GM18502 (cell line): ENCODE data around the gene RAB33A.

ENCODE experiments used
- ATAC-seq: cut with Tn5 transposase; IDR thresholded peaks from one replicate; pipeline ENCODE4 v1.9.1; 2021; ENCODE audit warnings: mild to moderate bottlenecking; ENCODE audit not compliant: unreplicated experiment, poor library complexity

Gene RAB33A

DNA sequence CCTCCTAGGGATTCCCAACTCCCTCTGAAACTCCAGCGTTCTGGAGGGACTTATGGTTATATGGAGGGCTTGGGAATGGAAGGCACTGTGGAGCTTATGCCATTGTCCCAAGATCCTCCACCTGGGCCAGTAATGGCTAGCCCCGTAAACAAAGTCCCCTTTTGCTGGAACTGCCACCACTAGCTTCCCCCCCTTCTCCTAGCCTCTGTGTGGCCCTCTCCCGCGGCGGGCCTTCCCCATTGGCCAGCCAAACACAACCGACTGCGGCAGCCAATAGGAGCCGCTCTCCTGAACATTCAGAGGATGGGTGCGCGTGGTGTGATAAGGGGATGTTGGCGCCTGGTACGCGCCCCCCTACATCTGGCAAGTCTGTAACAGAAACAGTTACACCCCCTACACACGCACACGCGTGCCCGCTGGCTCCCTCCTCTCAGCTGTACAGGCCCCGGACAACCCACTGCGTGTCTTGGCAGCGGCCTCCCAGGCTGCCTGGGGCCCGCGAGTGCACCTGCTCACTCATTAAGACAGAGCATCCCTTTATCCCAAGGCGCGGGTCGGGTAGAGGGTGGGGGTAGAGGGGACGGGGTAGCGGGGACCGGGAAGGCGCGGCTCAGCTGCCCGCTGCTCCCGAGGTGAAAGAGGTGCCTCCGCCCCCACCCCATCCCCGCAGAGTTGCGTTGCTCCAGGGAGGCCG, 863 bp upstream of the RAB33A start:
- ATAC-seq, result peak; percentile 83

DNA sequence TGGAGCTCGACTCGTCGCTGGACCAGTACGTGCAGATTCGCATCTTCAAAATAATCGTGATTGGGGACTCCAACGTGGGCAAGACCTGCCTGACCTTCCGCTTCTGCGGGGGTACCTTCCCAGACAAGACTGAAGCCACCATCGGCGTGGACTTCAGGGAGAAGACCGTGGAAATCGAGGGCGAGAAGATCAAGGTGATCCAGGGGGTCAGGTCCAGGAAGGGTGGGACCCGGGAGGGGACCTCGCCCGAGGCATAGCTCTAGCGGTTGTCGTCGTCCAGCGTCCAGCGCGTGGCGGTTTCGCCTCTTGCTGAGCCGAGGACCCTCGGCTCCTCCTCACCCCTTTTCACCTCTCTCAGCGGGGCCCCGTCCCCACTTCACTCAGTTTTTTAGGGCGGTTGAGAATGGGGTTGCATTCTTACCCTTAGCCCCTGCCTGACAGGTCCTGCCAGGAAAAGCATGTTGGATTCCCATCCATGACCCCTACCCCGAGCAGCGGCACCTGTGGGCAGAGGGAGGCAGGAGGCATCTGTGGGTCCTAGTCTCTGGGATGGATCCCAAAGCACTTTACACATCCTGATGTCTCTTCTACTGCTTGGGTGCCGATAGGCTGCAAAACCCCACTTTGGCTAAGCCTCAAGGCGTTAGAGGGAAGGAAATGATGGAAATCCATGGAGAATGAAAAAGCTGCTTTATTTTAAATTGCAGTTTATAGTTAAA, 524 bp downstream of the RAB33A start:
- no peak for ATAC-seq

DNA sequence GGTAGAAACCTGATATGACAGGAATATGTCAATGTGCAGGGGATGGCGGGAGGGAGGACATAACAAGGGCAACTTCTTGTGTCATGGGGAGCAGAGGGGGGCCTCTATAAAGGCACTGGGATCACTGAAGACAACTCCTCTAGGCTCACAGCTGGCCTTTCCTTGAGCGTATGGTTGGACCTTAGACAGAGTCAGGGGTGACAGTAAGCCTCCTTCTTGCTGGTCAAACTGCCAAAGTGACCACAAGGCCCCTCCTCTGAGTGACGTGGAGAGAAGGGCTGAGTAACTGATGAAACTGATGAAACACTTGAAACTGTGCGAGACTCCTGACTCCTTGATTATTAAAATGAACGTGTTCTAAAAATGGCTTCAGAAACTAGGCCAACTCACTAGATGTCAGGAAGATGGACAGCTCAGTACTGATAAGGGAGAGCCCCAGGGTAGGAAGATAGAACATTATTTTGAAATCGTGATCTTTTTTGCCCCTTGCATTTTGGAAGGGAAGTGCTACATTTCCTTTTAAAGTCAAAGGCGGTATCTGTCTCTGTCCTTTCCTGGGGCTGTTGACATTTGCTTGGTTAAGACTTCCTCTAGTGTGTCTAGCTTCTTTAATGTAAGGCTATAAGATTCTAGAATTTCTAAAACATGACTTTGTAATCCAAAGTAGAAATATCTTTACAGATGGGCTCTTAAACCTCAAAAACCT, 1.6 kb downstream of the RAB33A start:
- ATAC-seq, result peak; percentile 36

DNA sequence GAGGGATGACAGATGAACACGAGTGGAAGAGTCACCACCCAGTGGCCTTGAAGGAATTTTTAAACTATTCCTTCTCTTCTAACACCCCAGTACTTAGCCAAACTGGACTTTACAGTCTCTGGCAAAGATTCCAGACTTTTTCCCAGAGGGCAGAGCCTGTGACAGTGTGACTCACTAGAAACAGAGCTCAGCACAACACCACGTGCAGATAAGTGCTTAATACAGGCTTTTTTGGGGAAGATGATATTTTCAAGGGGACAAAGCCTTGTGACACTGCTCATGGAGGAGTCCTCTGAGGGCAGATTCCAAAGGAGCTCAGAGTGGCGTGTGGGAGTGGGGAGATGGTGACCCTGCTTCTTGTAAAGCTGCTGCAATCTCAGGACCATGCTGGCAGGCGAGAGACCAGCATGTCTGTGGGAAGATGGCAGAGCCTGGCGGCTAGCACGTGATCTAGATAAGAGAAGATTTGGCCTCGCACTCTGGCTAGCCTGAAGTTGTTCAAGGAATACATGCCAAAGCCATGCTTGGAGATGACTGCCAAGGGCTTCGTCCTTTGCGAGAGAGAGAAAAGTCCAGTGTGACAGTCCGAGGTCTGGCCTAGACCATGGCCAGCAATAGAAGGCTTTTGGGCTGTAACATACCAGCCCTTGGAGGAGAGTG, 2.4 kb downstream of the RAB33A start:
- no peak for ATAC-seq

DNA sequence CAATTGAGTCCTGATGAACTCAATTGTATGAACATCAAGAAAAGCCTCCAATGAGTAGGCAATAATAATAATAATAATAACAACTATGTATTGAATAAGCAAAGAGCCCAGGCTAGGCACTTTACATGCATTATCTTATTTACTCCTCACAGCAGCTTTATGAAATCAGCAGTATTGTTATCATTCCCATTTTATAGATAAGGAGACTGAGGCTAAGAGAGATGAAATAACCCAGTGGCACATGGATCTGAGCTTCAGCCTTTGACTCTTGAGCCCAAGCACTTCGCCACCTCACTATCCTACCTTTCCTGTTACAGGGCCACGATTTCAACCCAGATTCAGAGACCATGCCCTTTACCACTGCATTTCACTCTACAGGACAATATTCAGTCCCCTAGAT, 3.2 kb downstream of the RAB33A start:
- ATAC-seq, result no peak

DNA sequence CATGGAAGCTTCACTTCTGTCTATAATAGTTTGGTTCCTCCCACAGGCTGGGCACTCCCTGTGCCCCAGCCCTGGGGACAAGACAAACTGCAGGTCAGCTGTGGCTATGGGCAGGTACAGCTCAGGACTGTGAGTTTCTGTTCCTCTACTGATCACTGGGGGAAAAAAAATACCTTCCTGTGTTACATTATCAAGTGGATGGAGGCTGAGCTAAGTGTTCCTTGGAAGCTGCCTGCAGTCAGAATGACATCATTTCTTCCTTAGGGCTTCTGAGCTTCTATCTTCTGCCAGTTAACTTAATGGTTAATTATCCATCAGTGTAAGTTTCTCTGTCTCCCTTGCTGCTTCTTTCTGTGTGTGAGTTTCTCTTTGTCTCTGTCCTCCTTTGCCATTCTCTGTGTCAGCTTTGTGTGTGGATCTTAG, 4.6 kb downstream of the RAB33A start:
- ATAC-seq, result peak; percentile 74

DNA sequence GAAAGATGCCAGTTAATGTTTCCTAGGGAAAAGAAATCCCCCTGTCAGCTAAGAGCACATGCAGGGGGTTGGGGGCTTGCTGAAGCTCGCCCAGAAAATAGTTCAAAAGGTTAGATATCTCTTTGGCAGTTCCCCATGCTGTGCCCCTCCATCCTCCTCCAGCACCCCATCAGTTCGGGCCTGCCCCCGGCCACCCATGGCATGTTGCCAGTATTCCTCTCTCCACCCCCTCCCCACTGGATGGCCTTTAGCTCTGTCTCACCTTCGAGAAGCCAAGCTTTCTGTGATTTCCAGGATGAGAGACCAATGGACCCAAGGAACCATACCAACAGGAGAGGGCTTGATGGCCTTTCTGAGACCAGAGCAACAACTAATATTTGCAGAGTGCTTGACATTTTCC, 5.2 kb downstream of the RAB33A start:
- no peak for ATAC-seq

DNA sequence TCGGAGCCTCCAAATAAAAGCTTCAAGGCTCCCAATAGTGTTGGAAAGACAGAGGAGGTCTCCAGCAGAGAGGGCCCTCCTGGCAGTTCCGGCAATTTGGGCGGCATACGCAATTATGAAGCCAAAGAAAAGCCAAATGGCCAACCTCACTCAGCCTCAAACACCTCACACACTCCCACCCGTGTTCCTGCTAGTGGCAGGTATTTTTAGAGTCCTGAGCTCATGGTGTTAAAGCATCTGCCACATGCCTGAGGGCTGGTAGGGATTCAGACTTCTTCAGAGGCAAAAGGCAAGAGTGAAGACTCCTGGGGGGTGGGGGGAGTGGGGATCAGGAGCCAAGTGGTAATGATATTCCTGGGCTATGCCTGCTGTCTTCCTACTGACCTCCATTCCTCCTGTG, 7.4 kb downstream of the RAB33A start:
- no peak for ATAC-seq

DNA sequence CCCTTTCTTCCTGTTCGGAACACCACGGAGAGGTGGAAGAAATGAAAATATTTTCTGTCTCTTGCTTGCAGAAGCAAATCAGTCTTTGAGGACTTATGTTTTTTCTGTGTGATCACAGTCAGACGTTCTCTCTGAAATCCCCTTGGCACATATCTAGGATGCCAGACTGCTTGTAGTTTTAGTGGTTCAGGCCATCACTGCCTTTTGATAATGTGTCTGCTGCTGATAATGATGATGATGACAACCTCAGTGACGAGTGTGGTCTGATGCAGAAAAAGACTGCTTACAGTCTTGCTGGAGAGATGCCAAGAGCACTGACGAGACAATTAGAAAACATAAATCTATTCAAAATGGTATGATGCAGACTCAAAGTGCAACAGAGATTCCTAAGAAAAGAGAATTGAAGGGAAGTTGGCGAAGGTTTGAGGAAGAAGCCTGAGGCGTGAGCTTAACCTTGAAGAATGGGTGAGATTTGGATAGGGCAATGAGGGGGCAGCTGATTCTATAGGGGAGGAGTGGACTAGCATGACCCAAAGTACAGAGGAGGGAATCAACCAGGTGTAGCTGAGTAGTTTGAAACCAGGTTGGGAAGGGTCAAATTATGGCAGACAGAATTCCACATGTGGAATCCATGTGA, 7.9 kb downstream of the RAB33A start:
- no peak for ATAC-seq

DNA sequence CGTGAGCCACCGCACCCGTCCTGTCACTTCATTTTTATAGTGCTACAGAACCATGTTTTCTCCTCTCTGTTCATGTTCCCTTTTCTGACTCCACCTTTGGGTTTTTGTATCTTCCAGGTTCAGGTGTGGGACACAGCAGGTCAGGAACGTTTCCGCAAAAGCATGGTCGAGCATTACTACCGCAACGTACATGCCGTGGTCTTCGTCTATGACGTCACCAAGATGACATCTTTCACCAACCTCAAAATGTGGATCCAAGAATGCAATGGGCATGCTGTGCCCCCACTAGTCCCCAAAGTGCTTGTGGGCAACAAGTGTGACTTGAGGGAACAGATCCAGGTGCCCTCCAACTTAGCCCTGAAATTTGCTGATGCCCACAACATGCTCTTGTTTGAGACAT, 12.4 kb downstream of the RAB33A start:
- no peak for ATAC-seq

DNA sequence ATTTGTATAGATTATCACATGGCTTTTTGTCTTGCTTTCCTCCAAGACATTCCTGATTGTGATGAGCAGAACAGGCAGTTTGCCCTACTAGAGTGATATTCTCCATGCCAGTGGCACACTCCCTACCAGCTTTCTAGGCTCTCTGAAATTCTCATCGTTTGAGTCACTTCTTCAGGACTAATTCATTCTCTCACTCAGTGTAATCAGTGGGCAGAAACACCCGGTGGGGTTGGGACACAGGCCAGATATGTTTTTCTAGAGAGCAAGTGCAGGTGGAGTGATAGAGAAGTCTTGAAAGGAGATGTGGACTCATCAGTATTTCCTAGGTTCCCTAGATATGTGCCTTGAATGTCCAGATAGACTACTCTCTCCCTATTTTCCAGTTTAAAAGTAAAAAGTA, 13.1 kb downstream of the RAB33A start:
- no peak for ATAC-seq

DNA sequence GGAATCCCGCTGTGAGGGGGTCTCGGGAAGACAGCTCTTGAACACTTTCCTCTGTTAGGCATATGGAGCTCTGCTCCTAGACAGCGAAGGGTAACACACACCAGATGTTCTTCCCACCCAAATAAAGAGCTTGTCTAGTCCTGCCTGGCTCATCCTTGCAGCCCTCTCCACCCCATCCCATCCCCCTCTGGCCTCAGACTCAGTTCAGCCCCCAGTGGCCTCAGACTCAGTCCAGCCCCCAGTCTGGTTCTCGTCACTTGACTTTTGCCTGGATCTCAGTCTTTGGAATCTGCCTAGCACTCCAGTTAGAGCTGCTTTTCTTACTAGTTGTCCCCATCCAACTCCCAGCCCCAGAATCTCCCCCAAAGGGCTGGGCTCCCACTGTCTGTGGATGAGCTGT, 14.9 kb downstream of the RAB33A start:
- ATAC-seq, result no peak

DNA sequence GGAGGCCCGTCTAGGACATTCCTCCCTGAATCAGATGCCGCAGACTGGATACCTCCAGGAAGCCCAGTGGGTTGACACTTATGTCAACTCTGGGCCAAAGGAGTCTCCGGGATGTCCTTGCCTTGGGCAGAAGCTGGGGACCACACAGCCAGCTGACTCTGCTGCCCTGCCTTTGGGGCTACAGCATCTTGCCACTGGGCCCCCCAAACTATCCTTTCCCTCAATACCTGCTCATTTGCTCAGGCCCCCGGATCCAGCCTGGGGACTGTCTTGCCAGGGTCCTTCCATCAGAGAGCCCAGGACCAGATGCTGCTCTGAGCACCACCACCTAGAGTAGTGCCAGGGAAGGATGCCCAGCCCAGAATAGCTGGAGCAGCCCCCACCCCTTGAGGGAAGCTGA, 19.0 kb downstream of the RAB33A start:
- no peak for ATAC-seq

DNA sequence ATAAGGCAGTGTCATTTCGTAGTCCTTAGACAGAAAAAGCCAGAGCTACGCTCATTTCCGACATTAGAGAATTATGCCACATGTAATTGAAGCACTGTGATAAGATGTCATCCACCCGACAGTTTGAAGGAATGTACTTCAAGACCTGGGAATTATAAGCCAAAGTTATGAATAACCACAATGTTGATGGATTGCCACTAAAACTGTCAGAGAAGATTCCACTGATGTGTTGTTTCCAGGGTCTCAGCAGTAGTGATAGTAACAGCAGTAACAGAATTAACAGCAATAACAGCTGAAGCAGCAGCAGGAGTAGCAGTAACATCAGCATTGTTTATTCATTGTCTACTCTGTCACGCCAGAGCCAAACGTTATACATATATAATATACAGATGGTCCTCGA, 24.7 kb downstream of the RAB33A start:
- ATAC-seq, result no peak

DNA sequence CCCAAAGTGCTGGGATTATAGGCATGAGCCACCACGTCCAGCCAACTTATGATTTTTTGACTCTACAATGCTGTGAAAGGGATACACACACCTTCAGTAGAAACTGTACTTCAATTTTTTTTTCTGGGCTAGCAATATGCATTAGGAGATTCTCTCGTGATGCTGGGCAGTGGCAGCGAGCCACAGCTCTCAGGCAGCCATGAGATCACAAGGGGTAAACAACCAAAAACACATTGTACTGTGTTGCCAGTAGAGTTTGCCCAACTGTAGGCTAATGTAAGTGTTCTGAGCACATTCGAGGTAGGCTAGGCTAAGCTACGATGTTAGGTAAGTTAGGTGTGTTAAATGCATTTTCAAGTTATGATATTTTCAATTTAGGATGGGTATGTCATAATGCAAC, 25.7 kb downstream of the RAB33A start:
- ATAC-seq, result no peak

DNA sequence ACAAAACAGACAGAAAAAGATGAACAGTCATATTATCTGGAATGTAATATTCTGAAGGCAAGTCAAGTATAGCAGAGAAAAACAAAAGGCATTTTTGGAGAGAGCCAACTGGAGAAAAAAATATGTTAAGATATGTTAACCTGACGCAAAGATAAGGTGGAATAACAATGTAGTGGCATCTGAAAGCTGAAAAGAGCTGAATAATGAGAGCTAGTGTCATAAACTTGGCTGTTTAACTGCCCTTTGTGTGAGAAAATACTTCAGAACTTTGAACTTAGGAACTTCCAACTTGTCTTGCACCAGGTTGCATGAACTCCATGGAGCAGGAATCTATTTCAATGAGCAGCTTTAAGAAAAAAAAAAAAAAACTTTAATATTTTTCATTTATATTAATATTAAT, 32.9 kb downstream of the RAB33A start:
- ATAC-seq, result no peak

DNA sequence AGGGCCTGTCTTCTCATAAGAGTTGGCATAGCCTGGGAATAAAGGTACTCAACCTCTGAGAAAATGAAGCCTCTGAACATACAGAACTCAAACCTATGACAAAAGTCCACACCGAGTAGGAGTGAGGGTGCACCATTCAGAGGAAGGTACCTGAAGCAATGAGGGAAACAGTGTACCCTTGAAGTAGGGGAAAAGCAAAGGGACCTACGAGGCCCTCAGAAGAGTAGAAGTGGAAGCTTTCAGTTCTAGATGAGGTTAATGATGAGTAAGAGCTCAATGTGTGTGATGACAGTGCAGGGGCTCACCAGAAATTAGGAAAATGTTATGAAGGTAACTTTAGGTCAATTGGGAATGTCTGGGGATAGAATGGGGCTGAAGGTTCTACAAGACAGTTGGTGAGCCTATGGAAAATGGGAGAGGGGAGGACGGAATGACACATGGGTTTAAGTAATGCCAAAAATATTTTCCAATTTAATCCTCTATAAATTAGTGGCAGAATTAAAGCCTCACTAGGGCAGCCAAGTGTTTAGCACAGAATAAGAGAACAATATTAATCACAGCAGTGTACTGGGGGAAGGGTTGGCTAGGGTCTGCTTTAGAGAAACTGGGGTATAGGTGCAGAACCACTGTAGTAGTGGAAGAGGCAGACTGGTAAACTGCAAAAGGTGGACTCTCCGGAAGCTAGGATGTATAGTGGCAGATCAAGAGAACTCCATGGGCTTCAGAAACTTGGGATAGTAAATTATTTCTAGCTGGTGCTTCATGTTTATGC, 39.8 kb downstream of the RAB33A start:
- ATAC-seq, result no peak

DNA sequence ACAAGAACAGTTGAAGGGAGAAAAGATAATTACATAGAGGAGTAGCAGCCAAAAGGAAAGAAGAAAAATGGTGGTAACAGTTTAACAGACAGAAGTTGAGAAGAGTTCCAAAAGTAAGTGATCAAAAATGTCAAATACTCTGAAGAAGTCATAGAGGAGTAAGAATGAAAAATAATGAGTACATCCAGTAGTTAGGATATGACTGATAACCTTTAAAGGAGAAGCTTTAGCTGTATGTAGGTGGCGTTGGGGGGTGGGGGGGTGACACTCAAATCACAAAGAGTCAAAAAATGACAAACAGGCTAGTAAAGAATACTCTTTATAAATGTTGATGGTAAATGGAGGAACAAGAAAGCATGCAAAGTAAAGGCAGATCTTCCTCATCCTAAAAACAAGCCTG, 40.6 kb downstream of the RAB33A start:
- no peak for ATAC-seq

DNA sequence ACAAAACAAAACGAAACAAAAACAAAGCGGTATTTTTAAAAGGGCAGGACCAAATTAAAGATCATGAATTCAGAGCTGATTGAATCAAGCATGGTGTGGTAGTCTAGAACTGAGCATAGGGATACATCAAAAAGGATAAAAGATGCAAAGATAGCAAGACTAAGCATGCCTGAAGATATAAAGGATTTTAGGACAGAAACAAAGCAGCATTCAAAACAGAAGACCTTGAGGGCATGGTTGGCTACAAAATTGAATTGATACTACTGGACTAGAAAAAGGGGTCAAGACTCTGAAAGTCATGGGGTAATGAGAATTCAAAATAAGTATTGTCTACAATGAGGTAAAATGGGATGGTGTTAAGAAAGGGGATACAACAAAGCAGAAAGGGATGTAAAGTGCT, 41.6 kb downstream of the RAB33A start:
- no peak for ATAC-seq

DNA sequence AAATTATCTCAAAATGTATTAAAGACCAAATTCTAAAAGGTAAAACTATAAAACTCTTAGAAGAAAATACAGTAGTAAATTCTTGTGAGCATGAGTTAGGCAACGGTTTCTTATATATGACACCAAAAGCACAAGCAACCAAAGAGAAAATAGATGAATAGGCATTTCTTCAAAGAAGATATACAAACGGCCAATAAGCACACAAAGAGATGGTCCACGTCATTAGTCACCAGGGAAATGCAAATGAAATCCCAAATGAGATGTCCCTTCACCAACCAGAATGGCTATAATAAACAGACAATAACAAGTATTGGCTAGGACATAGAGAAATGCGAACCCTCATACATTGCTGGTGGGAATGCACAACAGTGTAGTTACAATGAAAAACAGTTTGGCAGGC, 44.6 kb downstream of the RAB33A start:
- peak; percentile 69 for ATAC-seq
